Retinal pigment epithelial cell (primary cell): ENCODE data around the gene TIGAR.

Experiments used
- DNase-seq: peaks from one replicate; pipeline ENCODE4 v3.0.0-alpha.2; 2010; ENCODE audit warnings: low read depth
- H3K4me3 ChIP-seq: 2 replicates; pipeline ENCODE4 v1.5.1; 2011; ENCODE audit warnings: mild to moderate bottlenecking, low read length, control low read depth, moderate library complexity
- TF ChIP-seq, protein P1 (sequence below): conservative IDR thresholded peaks from 2 replicates; pipeline ENCODE4 v1.5.1; 2011; ENCODE audit warnings: low read depth, low read length, control low read depth, inconsistent platforms

TIGAR gene

DNA sequence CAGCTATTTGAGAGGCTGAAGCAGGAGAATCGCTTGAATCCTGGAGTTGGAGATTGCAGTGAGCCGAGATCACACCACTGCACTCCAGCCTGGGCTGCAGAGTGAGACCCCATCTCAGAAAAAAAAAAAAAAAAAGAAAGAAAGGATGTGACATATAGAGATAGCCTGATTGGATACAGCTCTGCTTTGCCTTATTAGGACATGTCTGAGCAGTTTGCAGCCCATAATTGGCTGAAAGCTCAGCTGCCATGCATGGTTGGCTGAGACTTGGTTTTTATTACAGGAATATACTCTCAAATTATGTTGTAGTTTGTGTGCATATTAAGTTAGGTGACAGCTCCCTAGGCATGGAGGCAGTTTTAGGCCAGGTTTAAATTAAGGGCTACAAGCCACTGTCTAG is 6.3 kb downstream of the TIGAR start:
- no peak for DNase-seq

DNA sequence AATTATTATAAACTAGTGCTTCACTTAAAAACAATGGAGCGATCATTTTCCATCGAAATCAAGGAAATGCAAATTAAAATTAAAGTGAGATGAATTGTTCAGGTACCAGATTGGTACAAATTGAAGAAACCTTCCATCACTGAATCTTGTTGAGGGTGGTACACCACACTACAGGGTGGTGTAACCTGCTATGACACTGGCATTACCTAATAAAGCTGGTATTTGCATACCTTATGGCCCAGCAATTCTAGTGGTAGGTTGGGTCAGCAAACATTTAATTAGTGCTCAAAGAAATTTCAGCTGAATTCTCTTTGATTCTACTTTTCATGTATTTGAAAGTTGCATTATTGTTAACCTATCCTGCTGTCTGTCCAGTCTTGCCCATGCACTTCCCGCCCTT is 9.2 kb downstream of the TIGAR start:
- TF ChIP-seq, protein P1, sequence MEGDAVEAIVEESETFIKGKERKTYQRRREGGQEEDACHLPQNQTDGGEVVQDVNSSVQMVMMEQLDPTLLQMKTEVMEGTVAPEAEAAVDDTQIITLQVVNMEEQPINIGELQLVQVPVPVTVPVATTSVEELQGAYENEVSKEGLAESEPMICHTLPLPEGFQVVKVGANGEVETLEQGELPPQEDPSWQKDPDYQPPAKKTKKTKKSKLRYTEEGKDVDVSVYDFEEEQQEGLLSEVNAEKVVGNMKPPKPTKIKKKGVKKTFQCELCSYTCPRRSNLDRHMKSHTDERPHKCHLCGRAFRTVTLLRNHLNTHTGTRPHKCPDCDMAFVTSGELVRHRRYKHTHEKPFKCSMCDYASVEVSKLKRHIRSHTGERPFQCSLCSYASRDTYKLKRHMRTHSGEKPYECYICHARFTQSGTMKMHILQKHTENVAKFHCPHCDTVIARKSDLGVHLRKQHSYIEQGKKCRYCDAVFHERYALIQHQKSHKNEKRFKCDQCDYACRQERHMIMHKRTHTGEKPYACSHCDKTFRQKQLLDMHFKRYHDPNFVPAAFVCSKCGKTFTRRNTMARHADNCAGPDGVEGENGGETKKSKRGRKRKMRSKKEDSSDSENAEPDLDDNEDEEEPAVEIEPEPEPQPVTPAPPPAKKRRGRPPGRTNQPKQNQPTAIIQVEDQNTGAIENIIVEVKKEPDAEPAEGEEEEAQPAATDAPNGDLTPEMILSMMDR = no peak
- H3K4me3 ChIP-seq = no peak overlapping the region
- DNase-seq = no peak

More for the DNA sequence above, 6.3 kb downstream of the TIGAR start:
- TF ChIP-seq, protein P1 = no peak
- no peak overlapping the region for H3K4me3 ChIP-seq

DNA sequence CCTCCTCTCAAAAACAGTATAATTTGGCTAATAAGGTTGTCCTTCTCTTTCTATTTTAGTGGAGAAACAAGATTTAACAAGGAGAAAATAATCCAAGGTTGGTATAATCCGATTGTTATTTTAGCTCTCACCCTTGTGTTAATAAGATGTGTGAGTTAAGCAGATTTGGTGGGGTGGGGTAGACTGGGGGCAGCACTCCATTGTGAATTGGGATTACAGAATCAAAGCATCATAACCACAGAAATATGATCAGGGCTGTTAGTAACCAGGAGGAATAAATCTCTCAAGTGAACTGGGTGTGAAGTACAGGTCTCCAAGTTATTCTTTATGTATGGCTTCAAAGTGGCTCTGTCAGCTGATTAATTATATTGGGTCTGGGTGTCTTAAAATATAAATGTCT is 10.2 kb downstream of the TIGAR start:
- no peak overlapping the region for H3K4me3 ChIP-seq
- TF ChIP-seq, protein P1 = no peak
- no peak for DNase-seq

DNA sequence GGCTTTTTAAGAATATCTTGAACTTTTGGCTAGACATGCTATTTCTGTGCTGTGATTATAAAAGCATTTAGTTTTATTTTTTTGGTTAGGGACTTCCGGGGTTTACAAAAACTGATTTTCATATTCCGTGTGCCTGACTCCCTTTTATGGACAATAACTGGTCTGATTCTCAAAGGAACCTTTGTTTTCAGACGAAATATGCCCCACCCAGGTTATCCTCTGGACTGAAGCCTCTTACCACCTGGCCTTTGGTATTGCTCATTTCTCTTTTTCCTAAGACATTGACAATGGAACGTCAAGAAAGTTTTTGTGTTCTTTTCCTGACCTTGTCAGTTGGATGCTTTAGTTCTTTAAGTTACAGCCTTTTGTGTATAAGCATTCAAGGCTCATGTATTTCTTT is 10.8 kb downstream of the TIGAR start:
- no peak overlapping the region for H3K4me3 ChIP-seq
- no peak for DNase-seq
- TF ChIP-seq, protein P1 = no peak

DNA sequence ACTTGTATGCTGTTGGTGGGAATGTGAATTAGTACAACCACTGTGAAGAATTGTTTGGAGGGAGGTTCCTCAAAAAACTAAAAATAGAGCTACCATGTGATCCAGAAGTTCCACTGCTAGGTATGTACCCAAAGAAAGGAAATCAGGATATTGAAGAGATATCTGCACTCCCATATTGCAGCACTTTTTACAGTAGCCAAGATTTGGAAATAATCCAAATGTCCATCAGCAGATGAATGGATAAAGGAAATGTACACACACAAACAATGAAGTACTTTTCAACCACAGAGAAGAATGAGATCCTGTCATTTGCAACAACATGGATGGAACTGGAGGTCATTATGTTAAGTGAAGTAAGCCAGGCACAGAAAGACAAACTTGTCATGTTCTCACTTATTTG is 25.9 kb downstream of the TIGAR start:
- TF ChIP-seq, protein P1 = no peak

DNA sequence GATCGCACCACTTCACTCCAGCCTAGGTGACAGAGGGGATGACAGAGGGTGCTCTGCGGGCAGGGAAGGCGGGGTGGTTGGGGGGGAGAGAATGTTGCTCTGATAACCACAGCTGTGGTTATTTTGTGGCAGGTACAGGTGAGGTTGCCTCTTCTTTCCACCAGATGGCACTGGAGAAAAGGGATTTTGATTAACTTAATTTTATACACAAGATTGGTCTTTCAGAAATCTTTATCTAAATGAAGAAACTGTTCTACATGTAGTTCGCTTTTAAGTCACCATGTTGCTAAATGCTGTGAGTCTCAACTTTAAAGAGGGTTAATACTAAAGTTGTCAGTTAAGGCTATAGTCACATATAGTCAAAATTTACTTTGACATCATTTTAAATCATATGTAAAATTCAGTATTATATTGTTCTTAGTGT is 32.8 kb downstream of the TIGAR start:
- DNase-seq = no peak
- no peak overlapping the region for H3K4me3 ChIP-seq
- TF ChIP-seq, protein P1 = peak; percentile 58

More for the DNA sequence above, 25.9 kb downstream of the TIGAR start:
- DNase-seq = no peak
- no peak overlapping the region for H3K4me3 ChIP-seq

DNA sequence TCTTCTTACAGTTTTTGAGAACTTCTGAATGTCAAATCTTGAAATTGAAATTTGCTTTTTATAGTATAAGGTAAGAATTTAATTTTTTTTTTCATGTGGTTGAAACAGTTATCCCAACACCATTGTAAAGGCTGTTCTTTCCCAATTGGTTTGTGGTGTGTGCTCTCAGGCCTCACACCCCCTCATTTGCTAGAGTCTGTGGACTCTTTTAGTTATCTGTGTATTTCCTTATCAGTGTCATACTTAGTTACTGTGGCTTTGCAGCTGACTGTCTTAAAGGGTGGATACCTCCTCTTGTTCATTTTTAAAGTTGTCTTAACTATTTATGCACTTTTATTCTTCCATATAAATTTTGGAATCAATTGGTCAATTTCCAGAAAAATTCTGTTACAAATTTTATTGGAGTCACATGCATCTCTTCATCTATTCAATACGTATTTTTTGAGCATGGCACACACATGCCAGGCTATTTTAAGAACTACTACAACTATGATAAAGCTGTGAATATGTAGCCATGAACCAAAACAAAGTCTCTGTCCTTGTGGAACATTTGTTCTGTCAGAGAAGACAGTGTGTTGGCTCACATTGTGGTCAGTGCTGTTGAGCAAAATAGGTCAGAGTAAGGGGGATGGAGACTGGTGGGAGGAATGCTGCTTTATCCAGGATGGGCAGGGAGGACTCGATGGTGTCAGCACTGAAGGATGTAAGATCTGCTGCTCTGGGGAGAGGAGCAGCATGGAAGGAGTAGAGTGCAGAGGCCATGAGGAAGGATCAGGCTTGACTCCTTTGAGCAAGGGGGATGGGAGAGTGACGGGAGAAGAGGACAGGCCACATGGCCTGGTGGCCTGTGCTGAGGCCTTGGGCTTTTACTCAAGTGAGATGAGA is 34.4 kb downstream of the TIGAR start:
- DNase-seq = no peak
- TF ChIP-seq, protein P1 = no peak
- no peak overlapping the region for H3K4me3 ChIP-seq
